SU-DHL-6 (cell line): ENCODE measurements around the gene TWNK.

Experiments
- H2AFZ ChIP-seq: fragments of 200-600 bp; sonication (generic); 2 replicates; pipeline ENCODE4 v1.6.1; 2014; ENCODE audit warnings: low read depth, mild to moderate bottlenecking, moderate library complexity, mixed read lengths, antibody characterized with exemption, low read length; ENCODE audit not compliant: severe bottlenecking
- H3F3A ChIP-seq: fragments of 200-600 bp; shearing (Covaris generic); 2 replicates; pipeline ENCODE4 v1.6.0; 2016; ENCODE audit warnings: antibody characterized with exemption, mild to moderate bottlenecking; ENCODE audit not compliant: insufficient read depth
- H3K27ac ChIP-seq: fragments of 200-600 bp; sonication (generic); 2 replicates; pipeline ENCODE4 v1.5.1; 2016; ENCODE audit warnings: low read depth, mild to moderate bottlenecking, low read length, moderate library complexity, mixed read lengths
- H3K27me3 ChIP-seq: fragments of 200-600 bp; sonication (generic), shearing (Covaris generic); 2 replicates; pipeline ENCODE4 v1.6.0; 2014; ENCODE audit warnings: mild to moderate bottlenecking, low read length
- H3K36me3 ChIP-seq: fragments of 200-600 bp; sonication (generic); 2 replicates; pipeline ENCODE4 v1.6.1; 2014; ENCODE audit warnings: mild to moderate bottlenecking, low read length, mixed read lengths
- H3K4me2 ChIP-seq: fragments of 300-600, 200-600 bp; shearing (Covaris generic), sonication (generic); 2 replicates; pipeline ENCODE4 v1.6.0; 2014; ENCODE audit warnings: low read length, low read depth, mild to moderate bottlenecking; ENCODE audit not compliant: poor library complexity, severe bottlenecking
- H3K4me3 ChIP-seq: fragments of 200-600 bp; sonication (generic); 2 replicates; pipeline ENCODE4 v1.5.1; 2014; ENCODE audit warnings: antibody characterized with exemption, low read length, mild to moderate bottlenecking, mixed read lengths; ENCODE audit not compliant: insufficient read depth, poor library complexity, severe bottlenecking
- H3K79me2 ChIP-seq: fragments of 200-600 bp; sonication (generic); 2 replicates; pipeline ENCODE4 v1.6.1; 2014; ENCODE audit warnings: mild to moderate bottlenecking, low read length, moderate library complexity; ENCODE audit not compliant: insufficient read depth
- H3K9ac ChIP-seq: fragments of 200-600 bp; sonication (generic); 2 replicates; pipeline ENCODE4 v1.7.0; 2014; ENCODE audit warnings: mild to moderate bottlenecking, low read length
- H3K9me2 ChIP-seq: fragments of 200-600 bp; sonication (generic); replicated peaks from 2 replicates; pipeline ENCODE4 v1.6.1; 2014; ENCODE audit warnings: low read length; ENCODE audit not compliant: insufficient read depth
- H3K9me3 ChIP-seq: fragments of 200-600 bp; sonication (generic); 2 replicates; pipeline ENCODE4 v1.6.1; 2014; ENCODE audit warnings: low read length, mixed read lengths; ENCODE audit not compliant: insufficient read depth
- H4K20me1 ChIP-seq: fragments of 200-600 bp; sonication (generic); 2 replicates; pipeline ENCODE4 v1.6.1; 2014; ENCODE audit warnings: low read depth, mild to moderate bottlenecking, antibody characterized with exemption, low read length, moderate library complexity, mixed read lengths
- EZH2phosphoT487 ChIP-seq: fragments of 200-600 bp; sonication (generic), shearing (Covaris generic); conservative IDR thresholded peaks from 2 replicates; pipeline ENCODE4 v1.6.1; 2018; ENCODE audit warnings: mild to moderate bottlenecking, antibody characterized with exemption, low read length, moderate library complexity, mixed read lengths
- TF ChIP-seq, protein P1 (sequence below): fragments of 200-600 bp; sonication (generic); IDR thresholded peaks from one replicate; pipeline ENCODE4 v1.5.1; 2017; ENCODE audit warnings: antibody characterized with exemption, mild to moderate bottlenecking, low read length, moderate library complexity; ENCODE audit not compliant: insufficient read depth, poor library complexity, severe bottlenecking

Gene TWNK

GRCh38 chr10:101014966-101015581, 27.7 kb downstream of the TWNK start:
- Histone ChIP-seq H3K27ac (no peak overlapping the region), H3K4me2 (no peak overlapping the region)
- TF ChIP-seq, protein P1, sequence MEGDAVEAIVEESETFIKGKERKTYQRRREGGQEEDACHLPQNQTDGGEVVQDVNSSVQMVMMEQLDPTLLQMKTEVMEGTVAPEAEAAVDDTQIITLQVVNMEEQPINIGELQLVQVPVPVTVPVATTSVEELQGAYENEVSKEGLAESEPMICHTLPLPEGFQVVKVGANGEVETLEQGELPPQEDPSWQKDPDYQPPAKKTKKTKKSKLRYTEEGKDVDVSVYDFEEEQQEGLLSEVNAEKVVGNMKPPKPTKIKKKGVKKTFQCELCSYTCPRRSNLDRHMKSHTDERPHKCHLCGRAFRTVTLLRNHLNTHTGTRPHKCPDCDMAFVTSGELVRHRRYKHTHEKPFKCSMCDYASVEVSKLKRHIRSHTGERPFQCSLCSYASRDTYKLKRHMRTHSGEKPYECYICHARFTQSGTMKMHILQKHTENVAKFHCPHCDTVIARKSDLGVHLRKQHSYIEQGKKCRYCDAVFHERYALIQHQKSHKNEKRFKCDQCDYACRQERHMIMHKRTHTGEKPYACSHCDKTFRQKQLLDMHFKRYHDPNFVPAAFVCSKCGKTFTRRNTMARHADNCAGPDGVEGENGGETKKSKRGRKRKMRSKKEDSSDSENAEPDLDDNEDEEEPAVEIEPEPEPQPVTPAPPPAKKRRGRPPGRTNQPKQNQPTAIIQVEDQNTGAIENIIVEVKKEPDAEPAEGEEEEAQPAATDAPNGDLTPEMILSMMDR: no peak
- TF ChIP-seq EZH2phosphoT487: no peak

DNA sequence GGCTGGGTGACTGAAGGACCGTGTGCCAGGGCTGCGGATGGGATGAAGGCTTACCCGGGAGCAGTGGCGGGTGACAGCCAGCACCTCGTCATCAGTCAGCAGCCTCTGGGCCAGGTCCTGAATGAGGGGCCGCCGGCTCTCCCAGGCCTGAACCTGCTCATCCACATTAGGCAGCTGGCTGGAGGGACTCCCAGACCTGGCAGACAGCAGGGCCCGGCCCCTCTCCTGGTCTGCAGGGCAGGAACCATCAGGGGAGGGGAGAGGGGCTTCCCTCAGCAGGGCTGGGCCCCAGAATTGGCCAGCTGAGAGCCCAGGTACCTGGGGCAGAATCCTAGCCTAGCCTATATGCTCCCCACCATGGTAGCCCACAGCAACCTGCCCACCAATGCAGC, 28.2 kb downstream of the TWNK start:
- Histone ChIP-seq H3K9me3 (no peaks in the 10 kb centered on the region), H3K4me3 (no peak overlapping the region), H3K36me3 (no peaks in the 10 kb centered on the region), H3F3A (no peaks in the 10 kb centered on the region), H3K9ac (no peak overlapping the region), H3K9me2 (no peaks in the 10 kb centered on the region), H3K79me2 (no peaks in the 10 kb centered on the region), H3K4me2 (no peak overlapping the region), H4K20me1 (no peaks in the 10 kb centered on the region), H3K27ac (no peak overlapping the region), H2AFZ (no peak overlapping the region), H3K27me3 (no peaks in the 10 kb centered on the region)
- TF ChIP-seq EZH2phosphoT487: no peak
- TF ChIP-seq, protein P1: no peak

More at GRCh38 chr10:101014966-101015581, 27.7 kb downstream of the TWNK start:
- Histone ChIP-seq H3F3A (no peaks in the 10 kb centered on the region), H4K20me1 (no peaks in the 10 kb centered on the region), H3K4me3 (no peak overlapping the region), H3K27me3 (no peaks in the 10 kb centered on the region), H3K9ac (no peak overlapping the region), H3K79me2 (no peaks in the 10 kb centered on the region), H3K9me3 (no peaks in the 10 kb centered on the region), H2AFZ (no peak overlapping the region), H3K9me2 (no peaks in the 10 kb centered on the region), H3K36me3 (no peaks in the 10 kb centered on the region)

DNA sequence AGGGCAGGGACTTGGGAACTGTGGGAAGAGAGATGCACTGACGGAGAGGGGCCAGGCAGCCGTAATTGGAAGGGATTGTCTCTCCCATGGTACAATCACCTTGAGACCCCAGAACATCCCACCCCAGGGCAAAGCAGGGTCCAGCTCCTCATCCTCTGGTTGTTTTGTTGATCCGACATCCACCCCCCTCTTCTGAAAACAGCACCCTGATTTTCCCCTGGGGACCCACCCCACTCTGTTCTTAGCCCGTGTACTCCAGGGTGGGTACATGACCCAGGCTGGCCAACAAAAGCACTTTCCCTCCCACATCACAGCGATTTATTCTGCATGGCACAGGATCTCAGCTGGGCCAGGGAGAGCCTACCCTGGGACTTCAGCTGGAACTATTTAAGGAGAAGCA, 29.5 kb downstream of the TWNK start:
- Histone ChIP-seq H3K4me2 (no peak overlapping the region), H3F3A (no peaks in the 10 kb centered on the region), H3K9me3 (no peaks in the 10 kb centered on the region), H3K9me2 (no peaks in the 10 kb centered on the region), H3K27ac (no peak overlapping the region), H3K36me3 (no peaks in the 10 kb centered on the region), H3K27me3 (no peaks in the 10 kb centered on the region), H3K9ac (no peak overlapping the region), H3K4me3 (no peak overlapping the region), H4K20me1 (no peaks in the 10 kb centered on the region), H2AFZ (no peak overlapping the region), H3K79me2 (no peaks in the 10 kb centered on the region)
- TF ChIP-seq, protein P1: no peak
- no peak for TF ChIP-seq EZH2phosphoT487
